Activated T-cell treated with anti-CD3 and anti-CD28 coated beads, Interleukin-2, amount 50 U/mL, for 48 hours (primary cell): ENCODE data around the gene GRIN2A.

Experiments
- DNase-seq, 2 experiments: peaks; one replicate each; pipeline ENCODE4 v3.0.0-alpha.2; 2020

Gene GRIN2A

DNA sequence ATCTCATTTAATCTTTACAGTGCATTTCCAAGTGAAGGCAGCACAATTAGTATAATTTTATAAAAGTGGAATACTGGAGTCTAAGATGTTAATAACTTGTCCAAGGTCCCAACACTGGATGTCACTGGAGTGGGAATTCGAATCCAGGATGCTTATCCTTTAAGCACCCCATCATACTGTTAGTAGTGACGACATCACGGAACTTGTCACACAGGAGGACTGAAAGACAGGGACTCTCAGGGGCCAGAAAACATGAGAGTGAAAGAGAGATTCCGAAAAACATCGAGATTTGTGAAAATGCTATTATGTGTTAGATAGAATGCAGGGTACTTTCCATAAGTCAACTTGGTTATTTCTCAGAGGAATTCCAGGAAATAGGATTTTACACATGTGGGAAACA, 374.0 kb downstream of the GRIN2A start:
- no peak for DNase-seq

- no peak for DNase-seq
These were observed 374.9 kb downstream of the GRIN2A start for GRCh38 chr16:9807302-9807701.

- DNase-seq: no peak
These were observed 377.1 kb downstream of the GRIN2A start for GRCh38 chr16:9805109-9805508.

- no peak for DNase-seq
These were observed 380.1 kb downstream of the GRIN2A start for GRCh38 chr16:9802160-9802559.

DNA sequence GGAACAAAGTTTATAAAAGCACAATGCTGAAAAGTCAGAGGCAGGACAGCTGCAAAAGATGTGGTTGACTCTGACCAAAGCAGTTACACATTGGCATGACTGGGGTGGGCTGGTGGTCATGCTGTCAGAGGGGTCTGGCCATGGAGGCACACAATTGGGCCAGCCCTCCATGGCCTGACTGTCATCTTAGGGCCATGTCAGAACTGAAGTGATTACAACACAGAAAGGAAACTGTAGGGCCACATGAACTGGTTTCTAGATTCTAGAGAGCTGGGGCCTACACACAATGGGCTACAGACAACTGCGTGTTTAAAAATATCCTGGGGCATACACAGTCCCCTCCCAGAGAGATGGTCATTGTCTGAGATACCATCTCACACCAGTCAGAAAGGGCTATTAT, 380.6 kb downstream of the GRIN2A start:
- no peak for DNase-seq

DNA sequence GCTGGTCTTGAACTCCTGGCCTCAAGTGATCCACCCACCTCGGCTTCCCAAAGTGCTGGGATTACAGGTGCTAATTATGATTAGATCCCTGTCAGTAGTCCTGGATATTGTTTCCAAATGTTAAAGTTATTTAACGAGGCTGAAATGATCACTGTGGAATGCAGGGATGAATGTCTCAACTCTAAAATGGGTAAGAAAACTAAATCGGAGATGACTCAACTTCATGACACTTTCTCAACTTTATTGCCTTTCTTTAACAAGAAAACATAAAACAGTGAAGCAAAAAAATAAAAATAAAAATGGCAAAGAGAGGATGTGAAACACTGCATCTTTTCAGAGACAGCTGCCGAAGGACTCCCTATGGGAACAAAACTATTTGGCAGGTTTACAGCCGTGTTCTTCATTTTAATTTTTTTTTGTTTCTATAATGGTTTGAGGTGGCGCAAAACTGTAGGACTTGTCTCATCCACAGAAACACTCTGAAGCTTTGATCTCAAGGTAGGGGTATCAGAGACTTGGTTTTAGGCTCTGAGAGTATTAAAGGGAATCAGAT, 382.0 kb downstream of the GRIN2A start:
- DNase-seq: no peak

- DNase-seq: no peak
These were observed 383.2 kb downstream of the GRIN2A start for GRCh38 chr16:9798952-9799580.

DNA sequence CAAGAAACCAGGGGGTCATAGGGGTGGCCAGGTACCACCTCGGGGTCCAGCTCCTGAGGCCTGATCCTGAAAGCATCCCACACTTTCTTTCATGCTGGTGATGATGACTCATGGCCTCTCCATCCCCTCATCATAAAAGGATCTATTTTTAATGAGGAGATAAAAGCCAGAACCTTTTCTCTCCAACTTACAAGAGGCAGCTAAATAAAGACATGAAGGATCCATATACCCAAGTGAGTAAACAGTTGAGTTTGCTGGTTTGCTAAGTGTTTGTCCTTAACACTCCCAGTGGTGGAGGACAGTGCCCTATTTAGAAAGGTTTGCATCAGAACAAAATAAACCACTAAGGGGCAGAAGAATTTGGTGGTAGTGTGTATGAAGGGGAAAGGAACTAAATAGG, 383.8 kb downstream of the GRIN2A start:
- DNase-seq: no peak

- DNase-seq: no peak
These were observed 384.9 kb downstream of the GRIN2A start for GRCh38 chr16:9797306-9797705.

- DNase-seq: no peak
These were observed 388.6 kb downstream of the GRIN2A start for GRCh38 chr16:9793623-9794022.

DNA sequence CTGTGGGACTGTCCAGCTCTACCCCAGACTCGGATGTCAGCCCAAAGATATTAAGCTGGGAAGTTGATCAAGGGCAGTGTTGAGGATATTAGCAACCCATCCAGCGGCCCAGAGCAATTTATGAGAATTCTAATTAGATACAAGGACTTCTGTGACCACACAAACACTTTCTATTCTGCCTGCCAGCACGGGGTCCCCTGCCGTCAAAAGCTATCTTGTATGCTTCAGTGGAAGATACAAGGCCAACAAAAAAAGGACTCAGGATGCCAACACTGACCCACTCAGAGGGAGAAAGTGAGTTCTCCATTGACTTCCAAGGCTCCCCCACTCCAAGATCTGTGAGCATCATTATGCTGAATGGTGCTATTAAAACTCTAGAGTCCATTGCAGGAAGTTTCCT, 390.7 kb downstream of the GRIN2A start:
- no peak for DNase-seq

- DNase-seq: no peak
These were observed 392.0 kb downstream of the GRIN2A start for GRCh38 chr16:9790199-9790598.

DNA sequence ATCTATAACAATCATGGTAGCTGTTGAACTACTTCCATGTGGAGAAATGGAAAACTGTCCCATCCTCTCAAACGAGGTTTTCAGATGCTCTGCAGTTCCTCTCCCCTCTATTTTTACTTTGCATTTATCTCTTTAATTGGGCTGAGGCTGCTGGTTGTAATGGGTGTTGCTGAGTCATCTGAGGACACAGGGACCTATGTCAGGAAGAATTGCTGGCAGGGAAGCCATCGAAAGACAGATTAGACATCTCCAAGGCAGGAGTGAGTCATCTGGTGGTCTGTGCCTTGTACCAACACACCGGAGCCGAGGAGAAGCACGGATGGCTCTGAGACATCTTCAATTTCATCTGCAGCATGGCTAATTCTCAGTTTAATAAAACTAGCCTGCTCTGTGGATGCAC, 394.5 kb downstream of the GRIN2A start:
- DNase-seq: no peak

GRCh38 chr16:9780831-9781230, 401.4 kb downstream of the GRIN2A start:
- DNase-seq: no peak

- DNase-seq: no peak
These were observed 403.4 kb downstream of the GRIN2A start for GRCh38 chr16:9778849-9779248.

DNA sequence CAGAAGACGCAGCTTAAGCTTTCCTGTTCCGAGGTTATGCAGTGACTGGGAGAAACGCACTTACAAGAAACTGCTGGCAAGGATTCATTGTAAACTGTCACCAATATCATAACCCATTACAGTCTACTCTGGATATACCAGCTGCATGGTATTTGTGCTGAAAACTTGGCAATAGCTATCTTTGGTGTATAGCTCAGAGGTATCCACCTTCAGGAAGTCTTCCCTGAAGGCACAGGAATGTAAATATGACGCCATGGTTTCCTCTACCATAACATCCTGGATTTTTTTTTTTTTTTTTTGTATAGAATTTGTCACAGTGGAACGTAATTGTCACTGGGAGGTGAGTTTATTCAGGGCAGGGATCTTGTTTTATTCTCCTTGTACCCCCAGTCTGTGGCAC, 406.2 kb downstream of the GRIN2A start:
- no peak for DNase-seq

DNA sequence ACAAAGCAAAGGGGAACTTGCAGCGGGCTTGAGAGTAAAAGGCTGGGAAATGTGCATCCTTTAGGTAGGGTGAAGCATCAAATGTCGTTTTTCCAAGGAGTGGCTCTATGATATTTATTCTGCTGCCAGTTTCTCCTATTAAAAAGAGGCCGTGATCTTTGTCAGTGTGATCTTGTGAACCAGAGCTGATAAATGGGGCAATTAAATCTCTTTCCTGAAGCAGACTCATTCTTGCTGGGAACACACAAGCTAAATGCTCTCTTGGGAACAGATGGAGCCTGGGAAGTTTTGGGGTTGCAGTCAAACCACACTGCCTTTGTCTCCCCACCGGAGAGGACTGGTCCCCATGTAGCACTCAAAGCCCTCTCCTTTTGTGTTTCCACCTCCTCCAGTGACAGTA, 408.9 kb downstream of the GRIN2A start:
- no peak for DNase-seq

DNA sequence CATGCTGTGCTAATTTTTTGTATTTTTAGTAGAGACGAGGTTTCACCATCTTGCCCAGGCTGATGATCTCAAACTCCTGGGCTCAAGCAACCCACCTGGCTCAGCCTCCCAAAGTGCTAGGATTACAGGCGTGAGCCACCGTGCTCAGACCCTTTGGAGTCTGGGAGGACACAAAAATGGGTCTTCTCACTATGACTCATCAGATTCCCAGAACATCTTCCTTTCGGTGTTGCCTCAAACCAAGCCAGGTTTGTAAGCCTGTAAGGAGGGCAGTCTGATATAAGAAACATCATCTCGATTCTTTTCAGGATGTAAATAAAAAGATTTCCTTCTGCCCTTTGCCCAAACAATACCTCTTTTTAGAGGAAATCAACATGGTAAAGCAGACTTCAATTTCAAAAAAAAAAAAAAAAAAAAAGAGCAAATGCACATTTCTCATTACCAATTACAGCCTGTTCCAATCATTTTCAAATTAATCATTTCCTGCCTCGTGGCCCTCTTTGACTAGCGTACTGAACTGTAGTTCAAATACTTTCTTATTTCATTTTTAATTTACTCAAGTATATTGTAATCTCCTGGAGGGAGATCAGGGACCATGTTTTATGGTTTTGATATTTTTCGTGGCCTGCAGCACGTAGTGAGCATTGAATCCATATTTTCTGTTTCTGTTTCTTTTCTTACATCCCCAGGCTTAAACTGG, 409.6 kb downstream of the GRIN2A start:
- DNase-seq: no peak

- DNase-seq: no peak
These were observed 415.3 kb downstream of the GRIN2A start for GRCh38 chr16:9766891-9767290.

GRCh38 chr16:9763505-9763904, 418.7 kb downstream of the GRIN2A start:
- DNase-seq: no peak

GRCh38 chr16:9761870-9762269, 420.4 kb downstream of the GRIN2A start:
- no peak for DNase-seq

GRCh38 chr16:9757687-9758086, 424.5 kb downstream of the GRIN2A start:
- no peak for DNase-seq

- no peak for DNase-seq
These were observed 425.8 kb downstream of the GRIN2A start for GRCh38 chr16:9756434-9756833.

GRCh38 chr16:9755081-9755480, 427.1 kb downstream of the GRIN2A start:
- no peak for DNase-seq

DNA sequence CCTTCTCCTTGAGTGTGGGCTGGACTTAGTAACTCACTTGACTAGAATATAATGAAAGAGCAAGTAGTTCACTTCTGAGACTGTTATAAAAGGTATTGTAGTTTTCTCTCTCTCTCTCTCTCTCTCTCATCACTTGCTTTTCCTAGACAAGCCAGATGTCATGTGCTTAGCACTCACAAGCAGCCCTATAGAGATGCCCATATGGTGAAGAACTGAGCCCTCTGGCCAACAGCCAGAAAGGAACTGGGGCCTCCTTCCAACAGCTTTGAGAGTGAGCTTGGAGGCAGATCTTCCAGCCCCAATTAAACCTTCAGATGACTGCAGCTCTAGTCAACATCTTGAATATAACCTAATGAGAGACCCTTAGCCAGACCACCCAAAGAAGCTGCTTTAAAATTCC, 440.5 kb downstream of the GRIN2A start:
- DNase-seq: no peak
